ENCODE results near the gene ABCF3. TPM values are rescaled to one million over a fixed set of nuclear protein-coding genes. Genes with fewer than 3 reads are reported as not detected.

Gene ABCF3
- total and polyA plus RNA-seq, 2 donors (not counting 3 experiments of a cell fraction or from before 2014, with no cell fraction given), result 68.8 to 73.4 TPM

GRCh38 chr3:184239221-184239620, 53.2 kb downstream of the ABCF3 start:
- dilution Hi-C loops (cut with MboI; ENCODE audit: extremely low pct_ligation_motif_present, low sequenced_read_pairs) (no loop called here), intact Hi-C loops (cut with micrococcal nuclease) (no loop called here)
- BruUV-seq (replicated peaks), result no TSS peak
- Histone ChIP-seq H3K4me3 (replicated peaks in 1 of 3; ENCODE audit: insufficient read depth in 1 of 3, low read depth in 1 of 3, low read length in 3 of 3) (no peak overlapping the region), H3K4me1 (ENCODE audit: control insufficient read depth, extremely low read depth, insufficient read depth, low read length) (no peaks in the 10 kb centered on the region), H3K9me1 (replicated peaks; ENCODE audit: control insufficient read depth, extremely low read depth, insufficient read depth, low read length) (no peaks in the 10 kb centered on the region), H3K79me2 (ENCODE audit: control insufficient read depth, insufficient read depth, low read length) (no peaks in the 10 kb centered on the region), H3K9ac (replicated peaks; ENCODE audit: extremely low read depth, insufficient read depth, low read length) (no peak overlapping the region), H2AFZ (ENCODE audit: low read depth, low read length) (no peak overlapping the region), H3K36me3 (ENCODE audit: control insufficient read depth in 2 of 2, extremely low read depth in 1 of 2, insufficient read depth in 2 of 2, low read length in 2 of 2) (peaks cover 0 to 15% of the 10 kb centered on the region in 2 experiments), H3K4me2 (ENCODE audit: insufficient read depth, low read length) (no peak overlapping the region), H3K27ac (ENCODE audit: insufficient read depth, low read depth, low read length) (no peak overlapping the region), H3K27me3 (ENCODE audit: control insufficient read depth in 2 of 2, insufficient read depth in 2 of 2, low read length in 2 of 2) (no peaks in the 10 kb centered on the region), H4K20me1 (replicated peaks; ENCODE audit: control insufficient read depth, extremely low read depth, insufficient read depth, low read length) (no peaks in the 10 kb centered on the region), H3K9me3 (replicated peaks; ENCODE audit: control insufficient read depth, insufficient read depth, low read length) (no peaks in the 10 kb centered on the region)
- TF ChIP-seq MYC (IDR thresholded peaks at IDR 0.05; ENCODE audit: low read depth, low read length) (no peak), JUN (IDR thresholded peaks at IDR 0.05; ENCODE audit: borderline replicate concordance, insufficient read depth, insufficient read length, low read depth) (no peak), POLR2AphosphoS5 (IDR thresholded peaks at IDR 0.05; ENCODE audit: insufficient read depth, low read depth, low read length) (no peak), GATA2 (IDR thresholded peaks at IDR 0.05; ENCODE audit: insufficient read depth, insufficient read length, low read depth, low read length) (no peak), MAX (IDR thresholded peaks at IDR 0.05; ENCODE audit: insufficient read depth, insufficient read length) (no peak), CTCF (IDR thresholded peaks at IDR 0.05; ENCODE audit: extremely low read depth in 1 of 2, insufficient read depth in 1 of 2, low read depth in 1 of 2, low read length in 2 of 2) (no peak), POLR2A (IDR thresholded peaks at IDR 0.05; ENCODE audit: low read depth, low read length) (no peak), EZH2 (IDR thresholded peaks at IDR 0.05; ENCODE audit: borderline replicate concordance, low read depth, low read length, severe bottlenecking) (no peak), FOS (IDR thresholded peaks at IDR 0.05; ENCODE audit: borderline replicate concordance, insufficient read depth, low read length) (no peak)
- FAIRE-seq, result no peak
- CTCF ChIA-PET, result interaction anchor here (2.6 to 8.1 kb wide), 4 partner anchors 12 to 342 kb away, joined by 5 to 98 read pairs (median 35); partner anchors contain the start of genes CAMK2N2 and VWA5B2
- POLR2A ChIA-PET, result interaction anchor here (0.6 kb wide), 1 partner anchor 1251 kb away, joined by 7 read pairs; no protein-coding TSS in a partner anchor
- no peak for DNase-seq (ENCODE audit: low read depth, low spot score)
